Stimulated activated CD4-positive, alpha-beta T cell treated with anti-CD3 and anti-CD28 coated beads, Interleukin-1b, Interleukin-23, amount 100 ng/mL, for 48 hours (primary cell): ENCODE results near the gene P2RY8.
A peak's percentile ranks its signal among the peaks of the same experiment; 100 is the strongest.
"Not testable (repeated sequence)": the region's sequence is repeated elsewhere in the genome, so short reads cannot be mapped to it uniquely, and the experiment has no call there.

Experiments
- DNase-seq: peaks from one replicate; pipeline ENCODE4 v3.0.0-alpha.2; 2020

Gene P2RY8

DNA sequence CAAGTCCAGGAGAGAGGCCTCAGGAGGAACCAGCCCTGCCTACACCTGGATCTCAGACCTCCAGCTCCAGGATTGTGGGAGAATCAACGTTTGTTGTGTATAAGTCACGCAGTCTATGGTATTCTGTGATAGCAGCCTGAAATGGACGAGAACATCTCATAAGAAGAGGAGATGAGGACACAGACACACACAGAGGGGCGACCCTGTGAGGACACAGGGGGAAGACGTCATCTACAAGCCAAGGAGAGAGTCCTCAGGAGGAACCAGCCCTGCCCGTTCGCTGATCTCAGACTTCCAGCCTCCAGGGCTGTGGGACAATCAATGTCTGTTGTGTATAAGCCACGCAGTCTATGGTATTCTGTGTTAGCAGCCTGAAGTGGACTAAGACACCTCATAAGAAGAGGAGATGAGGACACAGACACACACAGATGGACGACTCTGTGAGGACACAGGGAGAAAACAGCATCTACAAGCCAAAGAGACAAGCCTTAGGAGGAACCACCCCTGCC, 20.3 kb downstream of the P2RY8 start:
- no peak for DNase-seq

DNA sequence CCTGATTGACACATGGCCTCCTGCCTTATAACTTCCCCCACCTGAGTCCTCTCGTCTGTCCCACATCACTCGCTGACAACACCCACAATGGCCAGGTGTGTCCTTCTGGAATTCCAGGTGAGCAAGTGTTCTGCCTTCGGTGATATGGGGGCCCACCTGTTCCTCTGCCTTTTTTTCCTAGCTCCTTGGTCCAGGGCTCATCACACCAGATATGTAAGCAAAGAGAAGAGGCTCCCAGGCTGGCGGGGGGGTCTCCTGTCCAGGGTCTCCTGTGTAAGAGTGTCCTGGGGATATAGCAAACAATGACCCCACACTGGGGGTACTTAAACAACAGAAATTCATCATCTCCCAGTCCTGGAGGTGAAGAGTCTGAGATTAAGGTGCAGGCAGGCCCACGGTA, 25.2 kb downstream of the P2RY8 start:
- no peak for DNase-seq

DNA sequence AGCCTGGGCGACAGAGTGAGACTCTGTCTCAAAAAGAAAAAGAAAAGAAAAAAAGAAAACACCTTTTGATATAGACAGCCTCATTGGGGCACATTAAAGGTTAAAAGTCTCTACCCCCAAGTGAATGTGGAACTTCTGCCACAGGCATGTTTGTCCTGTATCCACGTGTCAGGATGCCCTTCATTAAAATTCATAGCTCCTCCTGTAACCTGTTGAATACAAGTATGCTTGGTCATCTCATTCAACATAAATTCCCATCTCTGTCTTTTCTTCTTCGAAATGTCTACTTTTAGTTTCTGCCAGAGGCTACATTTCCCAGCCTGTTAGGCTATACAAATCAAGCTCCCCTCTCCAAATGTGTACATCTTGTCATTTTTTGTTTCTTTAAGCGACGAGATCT, 25.8 kb downstream of the P2RY8 start:
- no peak for DNase-seq

DNA sequence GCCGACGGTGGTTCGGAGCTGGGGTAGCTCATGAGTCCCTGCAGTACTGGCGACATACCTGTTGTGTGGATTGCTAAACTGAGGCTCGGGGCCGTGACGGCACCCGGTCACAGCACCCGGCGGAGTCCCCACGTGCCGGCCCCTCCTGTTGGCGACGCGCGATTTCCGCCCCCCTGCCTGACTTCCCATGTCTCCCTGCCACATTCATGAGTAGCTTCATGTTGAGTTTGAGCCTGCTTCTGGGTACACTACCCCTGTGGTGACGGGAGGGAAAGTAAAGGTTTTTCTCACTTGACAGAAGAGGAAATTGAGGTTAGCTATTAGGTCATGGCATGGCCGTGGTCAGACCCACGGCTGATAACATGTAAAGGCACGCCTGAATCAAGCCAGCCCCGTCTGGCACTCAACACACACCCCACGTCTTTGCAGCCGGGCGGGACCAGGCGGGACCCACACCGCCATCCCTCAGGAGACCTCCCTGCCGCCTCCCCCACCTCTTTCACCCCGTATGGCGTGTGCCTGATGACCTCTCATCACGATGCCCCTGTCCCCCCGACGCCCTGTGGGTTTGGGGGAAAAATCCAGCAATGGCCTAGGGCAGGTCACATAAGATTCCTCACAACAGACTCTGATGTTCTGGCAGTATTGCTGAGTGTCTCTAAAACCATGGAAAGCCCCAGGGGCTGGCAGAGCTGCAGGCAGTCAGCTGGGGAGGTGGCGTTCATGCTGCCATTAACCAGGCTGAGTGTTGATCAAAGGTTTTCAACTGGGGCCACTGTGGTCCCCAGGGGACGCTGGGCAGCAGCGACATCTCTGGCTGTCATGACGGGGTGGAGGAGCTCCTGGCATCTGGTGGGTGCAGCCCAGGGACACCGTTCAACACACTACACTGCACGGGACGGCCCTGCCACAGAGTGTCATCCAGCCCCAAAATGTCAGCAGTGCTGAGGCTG, 29.2 kb downstream of the P2RY8 start:
- no peak for DNase-seq

DNA sequence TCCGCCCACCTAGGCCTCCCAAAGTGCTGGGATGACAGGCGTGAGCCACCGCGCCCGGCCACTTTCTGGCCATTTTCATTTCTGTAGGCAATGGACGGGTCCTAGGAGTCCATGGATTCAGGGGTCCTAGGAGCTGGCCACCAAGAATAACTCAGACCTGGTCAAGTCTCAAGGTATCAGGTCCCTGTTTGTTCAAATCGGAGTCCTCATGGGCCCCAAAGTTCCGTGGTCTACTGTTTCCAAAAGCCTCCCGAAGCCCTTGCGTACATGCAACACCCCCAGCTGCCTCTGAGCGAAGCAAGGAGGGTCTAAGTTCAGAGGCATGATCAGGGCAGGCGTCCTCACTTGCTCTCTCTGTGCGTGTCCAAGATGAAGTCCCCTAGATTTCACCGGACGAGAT, 30.1 kb downstream of the P2RY8 start:
- no peak for DNase-seq

DNA sequence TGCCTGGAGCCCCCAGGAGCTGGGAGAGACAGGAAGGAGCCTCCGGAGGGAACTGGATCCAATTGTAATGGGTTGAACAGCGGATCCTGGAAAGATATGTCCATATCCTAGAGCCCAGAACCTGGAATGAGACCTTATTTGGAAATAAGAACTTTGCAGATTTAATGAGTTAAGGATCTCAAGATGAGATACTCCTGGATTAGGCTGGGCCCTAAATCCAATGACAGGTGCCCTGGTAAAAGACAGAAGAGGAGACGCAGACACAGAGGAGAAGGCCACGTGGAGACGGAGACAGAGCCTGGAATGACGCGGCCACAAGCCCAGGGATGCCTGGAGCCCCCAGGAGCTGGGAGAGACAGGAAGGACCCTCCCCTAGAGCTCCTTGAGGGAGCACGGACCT, 34.1 kb downstream of the P2RY8 start:
- DNase-seq, result no peak

DNA sequence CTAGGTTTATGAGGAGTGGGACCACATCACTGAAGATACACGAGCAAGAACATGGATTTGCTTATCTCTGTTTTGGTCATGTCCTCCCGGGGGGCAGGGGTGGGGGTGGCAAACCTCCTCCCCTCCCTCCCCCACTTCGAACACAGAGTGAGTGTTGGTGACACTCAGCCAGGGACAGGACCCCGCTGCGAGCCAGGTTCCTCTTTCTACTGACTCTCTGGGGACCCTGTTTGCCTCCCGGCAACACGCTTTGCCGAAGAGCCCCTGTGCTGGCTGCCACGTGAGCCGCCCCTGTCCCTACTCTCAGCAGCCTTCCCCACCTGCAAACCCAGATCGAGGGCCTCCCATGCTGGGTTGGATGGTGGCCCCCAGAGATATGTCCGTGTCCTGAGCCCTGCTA, 34.7 kb downstream of the P2RY8 start:
- DNase-seq, result no peak

DNA sequence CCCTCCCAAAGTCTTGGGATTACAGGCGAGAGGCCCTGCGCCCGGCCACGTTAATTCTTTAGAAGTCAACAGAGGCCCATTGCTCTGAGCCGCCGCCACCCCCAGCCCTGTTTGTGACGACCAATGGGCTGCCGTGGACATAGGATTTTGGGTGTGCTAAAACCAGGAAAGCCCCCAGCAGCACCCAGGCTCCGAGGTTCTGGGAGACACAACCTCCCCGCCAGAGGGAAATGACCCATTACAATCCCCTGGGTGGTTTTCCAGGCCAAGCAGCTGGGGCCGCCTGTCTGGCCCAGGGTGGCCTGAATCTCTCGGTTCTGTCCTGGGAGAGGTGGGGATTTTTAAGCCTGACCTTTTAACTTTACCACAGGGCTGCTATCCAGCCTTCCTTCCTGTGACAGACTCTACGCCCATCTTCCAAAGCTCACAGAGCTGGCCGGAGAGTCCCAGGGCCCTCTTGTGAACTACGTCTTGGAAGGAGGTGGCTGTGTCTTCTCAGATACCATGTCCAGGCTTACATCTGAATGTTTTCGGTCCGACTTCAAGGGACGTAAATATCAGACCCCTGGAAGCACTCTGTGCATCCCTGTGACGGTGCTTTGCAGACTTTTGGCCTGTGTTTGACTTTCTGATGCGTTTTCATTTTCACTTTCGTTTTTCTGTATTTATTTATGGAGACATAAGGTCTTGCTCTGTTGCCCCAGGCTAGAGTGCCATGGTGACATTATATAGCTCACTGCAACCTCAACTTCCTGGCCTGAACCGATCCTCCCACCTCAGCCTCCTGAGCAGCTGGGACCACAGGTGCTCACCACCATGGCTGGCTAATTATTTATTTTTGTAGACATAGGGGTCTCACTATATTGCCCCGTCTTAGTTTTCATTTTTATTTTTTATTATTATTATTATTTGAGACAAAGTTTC, 36.0 kb downstream of the P2RY8 start:
- DNase-seq, result no peak

DNA sequence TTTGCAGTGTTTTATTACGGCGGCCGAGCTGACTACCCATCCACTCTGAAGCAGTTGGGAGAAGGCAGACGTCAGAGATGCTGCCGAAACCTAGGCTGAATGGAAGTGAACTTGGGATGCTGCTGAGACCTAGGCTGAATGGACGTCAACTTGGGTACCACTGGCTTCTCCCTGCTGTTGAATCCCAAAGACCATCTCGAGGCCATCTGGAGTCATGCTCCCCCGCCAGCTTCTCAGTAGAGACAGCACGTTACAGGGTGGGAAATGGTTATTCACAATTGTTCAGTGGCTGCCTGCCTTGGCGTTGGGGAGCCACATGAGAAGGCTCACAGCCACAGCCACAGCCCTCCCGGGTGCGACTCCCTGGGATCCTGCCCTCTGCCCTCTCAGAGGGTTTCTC, 40.9 kb downstream of the P2RY8 start:
- no peak for DNase-seq

DNA sequence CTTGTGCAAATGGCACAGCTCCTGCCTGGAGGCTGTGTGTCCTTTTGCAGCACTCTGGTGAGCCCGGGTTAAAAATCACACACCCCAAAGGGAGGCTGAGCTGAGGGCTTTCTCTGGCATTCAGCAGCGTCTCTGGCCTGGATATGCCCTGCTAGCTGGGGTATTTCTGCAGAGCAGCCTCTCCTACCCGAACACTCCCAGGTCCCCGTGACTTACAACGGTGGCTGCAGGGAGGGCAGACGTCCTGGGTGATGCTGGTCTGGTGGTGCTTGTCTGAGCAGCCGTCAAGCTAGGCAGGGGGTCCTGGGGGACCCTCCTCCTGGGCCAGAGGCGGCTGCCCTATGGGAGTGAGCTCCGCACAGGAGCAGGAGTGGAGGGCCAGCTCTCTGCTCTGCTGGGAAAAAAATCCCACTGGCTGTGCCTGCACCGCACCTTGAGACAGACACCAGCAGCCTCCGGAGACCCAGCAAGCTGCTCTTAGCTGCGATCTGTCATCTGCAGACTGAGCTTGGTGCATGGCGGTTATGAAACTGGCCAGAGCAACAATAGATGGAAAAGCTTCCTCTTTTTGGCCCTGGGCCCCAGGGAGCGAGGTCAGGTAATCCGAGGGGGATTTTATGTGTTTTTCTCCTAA, 43.0 kb downstream of the P2RY8 start:
- no peak for DNase-seq

DNA sequence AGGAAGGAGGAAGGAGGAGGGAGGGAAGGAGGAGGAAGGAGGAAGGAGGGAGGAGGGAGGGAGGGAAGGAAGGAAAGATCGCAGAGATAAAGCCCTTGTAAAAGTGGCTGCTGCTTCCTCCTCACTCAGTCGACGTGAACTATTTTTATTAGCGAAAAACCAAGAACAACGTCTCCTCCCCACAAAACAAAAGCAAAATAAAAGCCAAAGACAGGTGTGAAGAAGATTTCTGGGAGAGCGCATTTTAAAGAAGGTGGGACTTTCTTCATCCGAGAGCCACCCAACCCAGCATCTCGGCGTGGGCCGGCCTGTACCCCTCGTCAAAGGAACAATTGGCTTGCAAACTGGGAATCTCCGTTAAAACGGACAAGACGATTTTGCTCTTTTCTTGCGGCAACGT, 43.6 kb downstream of the P2RY8 start:
- no peak for DNase-seq

DNA sequence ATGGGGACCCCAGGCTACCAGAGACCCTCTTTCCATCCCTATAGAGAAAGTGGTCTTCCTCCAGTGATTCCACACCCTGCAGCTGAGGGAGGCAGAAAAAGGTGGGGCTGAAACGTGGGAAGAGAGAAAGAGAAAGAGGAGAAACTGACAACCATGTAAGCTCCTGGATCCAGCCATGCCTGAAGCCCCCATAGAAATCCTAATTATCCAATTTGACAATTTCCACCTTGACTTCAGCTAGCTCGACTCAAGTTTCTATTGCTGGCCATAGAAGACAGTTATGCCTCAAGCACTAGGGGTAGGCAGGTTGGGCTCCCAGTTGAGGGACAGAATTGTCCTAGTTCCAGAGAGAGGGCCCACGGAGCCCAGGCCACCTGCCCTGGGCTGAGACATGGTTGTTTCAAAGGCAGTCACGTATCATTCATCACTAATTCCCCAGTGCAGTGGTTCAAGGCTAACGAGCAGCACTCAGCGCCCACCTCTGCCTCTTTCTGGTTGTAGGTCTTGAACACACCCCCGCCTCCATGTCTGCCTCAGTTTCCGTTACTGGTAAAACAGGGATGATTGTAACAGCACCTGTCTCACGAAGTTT, 44.5 kb downstream of the P2RY8 start:
- no peak for DNase-seq

DNA sequence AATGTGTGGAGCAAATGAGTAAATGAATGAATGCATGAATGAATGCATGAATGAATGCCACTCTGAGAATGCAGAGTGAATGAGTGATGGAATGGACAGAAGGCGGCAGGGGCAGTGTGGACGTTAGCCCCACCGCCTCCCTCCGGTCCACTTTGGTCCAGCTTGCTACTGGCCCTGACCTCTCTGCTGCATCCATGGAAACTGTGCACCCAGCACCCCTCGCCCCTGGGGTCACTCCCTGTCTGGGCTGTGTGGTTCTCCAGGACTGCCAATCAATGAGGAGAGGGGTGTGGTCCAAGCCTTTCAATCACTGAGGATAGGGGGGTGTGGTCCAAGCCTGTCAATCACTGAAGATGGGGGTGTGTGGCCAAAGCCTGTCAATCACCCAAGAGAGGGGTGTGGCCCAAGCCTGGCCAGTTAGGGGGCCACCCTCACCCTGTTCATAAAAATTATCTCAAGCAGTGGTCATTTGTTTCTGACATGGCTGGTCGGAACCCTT, 45.1 kb downstream of the P2RY8 start:
- peak; percentile 70 for DNase-seq

DNA sequence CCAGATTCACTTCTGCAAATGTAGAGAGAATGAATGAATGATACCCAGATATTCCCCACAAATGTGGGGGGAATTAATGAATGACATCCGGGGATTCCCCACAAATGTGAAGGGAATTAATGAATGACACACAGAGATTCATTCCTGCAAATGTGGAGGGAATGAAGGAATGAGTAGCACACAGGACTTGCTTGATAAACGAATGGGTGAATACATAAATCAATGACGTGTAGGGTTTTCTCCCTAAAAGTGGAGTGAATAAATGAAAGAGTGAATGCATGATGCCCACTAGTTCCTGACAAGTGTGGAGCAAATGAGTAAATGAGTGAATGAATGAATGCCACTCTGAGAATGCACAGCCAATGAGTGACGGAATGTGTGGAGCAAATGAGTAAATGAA, 45.7 kb downstream of the P2RY8 start:
- not testable (repeated sequence) for DNase-seq

DNA sequence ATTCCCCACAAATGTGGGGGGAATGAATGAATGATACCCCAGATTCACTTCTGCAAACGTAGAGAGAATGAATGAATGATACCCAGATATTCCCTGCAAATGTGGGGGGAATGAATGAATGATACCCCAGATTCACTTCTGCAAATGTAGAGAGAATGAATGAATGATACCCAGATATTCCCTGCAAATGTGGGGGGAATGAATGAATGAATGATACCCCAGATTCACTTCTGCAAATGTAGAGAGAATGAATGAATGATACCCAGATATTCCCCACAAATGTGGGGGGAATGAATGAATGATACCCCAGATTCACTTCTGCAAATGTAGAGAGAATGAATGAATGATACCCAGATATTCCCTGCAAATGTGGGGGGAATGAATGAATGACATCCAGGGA, 46.3 kb downstream of the P2RY8 start:
- DNase-seq, result not testable (repeated sequence)

DNA sequence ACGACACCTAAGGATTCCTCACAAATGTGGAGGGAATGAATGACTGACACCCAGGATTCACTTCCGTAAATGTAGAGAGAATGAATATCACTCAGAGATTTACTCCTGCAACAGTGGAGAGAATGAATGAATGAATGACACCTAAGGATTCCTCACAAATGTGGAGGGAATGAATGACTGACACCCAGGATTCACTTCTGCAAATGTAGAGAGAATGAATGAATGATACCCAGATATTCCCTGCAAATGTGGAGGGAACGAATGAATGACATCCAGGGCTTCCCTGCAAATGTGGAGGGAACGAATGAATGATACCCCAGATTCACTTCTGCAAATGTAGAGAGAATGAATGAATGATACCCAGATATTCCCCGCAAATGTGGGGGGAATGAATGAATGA, 47.6 kb downstream of the P2RY8 start:
- DNase-seq, result not testable (repeated sequence)

DNA sequence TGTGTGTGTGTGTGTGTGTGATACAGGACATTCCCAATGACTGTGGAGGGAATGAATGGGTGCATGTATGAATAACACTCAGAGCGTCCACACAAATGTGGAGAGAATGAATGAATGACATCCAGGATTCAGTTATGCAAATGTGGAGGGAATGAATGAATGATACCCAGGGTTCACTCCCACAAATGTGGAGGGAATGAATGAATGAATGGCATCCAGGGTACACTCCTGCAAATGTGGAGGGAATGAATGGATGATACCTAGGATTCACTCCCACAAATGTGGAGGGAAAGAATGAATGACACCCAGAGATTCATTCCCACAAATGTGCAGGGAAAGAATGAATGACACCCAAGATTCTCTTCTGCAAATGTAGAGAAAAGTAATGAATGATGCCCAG, 48.2 kb downstream of the P2RY8 start:
- DNase-seq, result no peak

DNA sequence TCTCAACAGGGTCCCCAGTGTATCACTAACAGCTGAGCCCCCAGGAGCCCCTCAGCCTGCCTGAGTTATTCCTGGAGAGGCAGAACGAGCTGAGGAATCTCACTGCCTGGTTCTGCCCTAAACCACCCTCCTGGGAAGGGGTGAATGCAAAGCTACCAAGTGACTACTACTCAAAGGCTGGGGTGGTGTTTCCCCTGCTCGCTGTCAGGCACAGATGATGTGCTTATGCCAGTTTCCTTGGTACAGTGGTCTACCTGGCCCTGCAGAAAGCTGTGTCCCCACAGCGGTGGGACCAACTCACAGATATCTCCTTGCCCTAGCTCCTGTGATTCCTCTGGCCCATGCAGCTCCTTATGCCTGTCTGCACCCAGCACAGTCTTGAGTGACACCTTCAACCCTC, 48.8 kb downstream of the P2RY8 start:
- DNase-seq, result no peak

DNA sequence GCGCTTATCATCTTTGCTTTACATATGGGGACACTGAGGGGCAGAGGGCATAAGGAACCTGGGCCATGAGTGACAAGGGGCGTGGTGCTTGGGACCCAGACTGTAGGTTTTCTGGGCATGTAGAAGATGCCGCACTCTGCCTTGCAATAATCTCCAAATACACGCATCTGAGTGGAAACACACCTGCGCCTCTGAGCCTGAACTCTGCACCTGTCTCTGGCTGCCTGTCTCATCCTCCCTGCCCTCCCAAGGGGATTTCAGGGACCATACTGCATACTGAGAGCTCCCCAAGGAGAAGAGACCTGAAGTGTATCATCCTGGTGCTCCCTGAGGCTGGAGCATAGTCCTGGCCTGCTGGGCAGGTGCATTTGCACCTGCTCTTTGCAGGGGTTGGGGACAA, 49.6 kb downstream of the P2RY8 start:
- DNase-seq, result no peak

DNA sequence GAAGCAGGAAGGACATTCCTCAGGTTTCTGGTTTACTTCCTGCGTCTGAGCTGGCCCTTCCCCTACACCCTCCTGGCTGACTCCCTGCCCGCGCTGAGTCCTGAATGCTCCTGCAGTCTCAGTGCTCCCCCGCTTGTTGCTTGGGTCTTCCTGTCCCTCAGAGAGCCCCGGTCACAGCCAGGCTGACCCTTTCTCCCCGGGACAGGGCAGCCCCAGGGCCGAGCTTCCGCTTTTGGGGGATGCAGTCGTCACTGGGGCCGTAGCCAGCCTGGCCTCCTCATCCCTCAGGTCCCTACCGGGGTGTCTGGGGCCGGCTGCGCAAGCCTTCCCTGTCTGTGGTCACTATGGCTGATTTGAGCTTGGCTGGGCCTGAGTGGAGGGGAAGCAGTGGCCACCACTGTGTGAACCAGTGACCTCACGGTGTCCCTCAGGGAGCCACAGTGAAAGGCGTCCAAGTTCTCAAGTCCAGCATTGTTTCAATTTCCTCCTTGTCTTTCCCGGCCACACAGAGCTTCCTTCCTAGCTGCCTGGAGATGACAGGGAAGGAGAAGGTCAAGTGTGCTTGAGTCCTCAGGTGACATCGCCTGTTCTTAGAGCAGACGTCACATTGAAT, 50.1 kb downstream of the P2RY8 start:
- DNase-seq, result no peak

DNA sequence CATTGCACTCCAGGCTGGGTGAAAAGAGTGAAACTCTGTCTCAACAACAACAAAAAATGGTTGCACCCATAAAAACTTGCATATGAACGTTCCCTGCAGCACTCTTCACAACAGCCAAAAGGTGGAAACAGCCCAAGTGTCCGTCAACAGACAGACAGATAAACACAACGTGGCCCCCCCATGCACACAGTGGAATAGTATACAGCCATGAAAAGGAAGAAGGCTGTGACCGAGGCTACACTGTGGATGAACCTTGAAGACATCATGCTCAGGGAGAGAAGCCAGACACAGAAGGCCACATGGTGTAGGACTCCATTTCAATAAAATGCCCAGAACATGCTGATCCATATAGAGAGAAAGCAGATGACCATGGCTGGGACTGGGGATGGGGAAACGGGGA, 50.8 kb downstream of the P2RY8 start:
- DNase-seq, result no peak

DNA sequence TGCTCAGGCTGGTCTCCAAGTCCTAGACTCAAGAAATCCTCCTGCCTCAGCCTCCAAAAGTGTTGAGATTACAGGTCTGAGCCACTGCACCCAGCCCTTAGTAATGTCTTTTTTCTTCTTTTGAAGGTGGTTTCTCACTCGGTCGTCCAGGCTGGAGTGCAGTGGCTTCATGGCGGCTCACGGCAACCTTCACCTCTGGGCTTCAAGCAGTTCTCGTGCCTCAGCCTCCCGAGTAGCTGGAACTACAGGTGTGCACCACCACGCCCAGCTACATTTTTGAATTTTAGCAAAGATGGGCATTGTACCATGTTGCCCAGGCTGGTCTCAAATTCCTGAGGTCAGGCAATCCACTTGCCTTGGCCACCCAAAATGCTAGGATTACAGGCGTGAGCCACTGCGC, 52.0 kb downstream of the P2RY8 start:
- DNase-seq, result no peak
